Mucosa of descending colon (tissue), 3 donors: ENCODE results near the gene BRI3BP. TPM values are rescaled to one million over a fixed set of nuclear protein-coding genes. Genes with fewer than 3 reads are reported as not detected.

ENCODE experiments used
- ATAC-seq: fragments of 200-7000 bp; cut with Tn5 transposase; one replicate; pipeline ENCODE4 v1.9.1; 2020; ENCODE audit warnings: mild to moderate bottlenecking, moderate library complexity
- DNase-seq, 3 donors: peaks; one replicate each; pipeline ENCODE4 v3.0.0-alpha.2; 2020
- H3K36me3 ChIP-seq: fragments of 200-600 bp; one replicate; pipeline ENCODE4 v1.8.0; 2021; ENCODE audit warnings: low read depth, mild to moderate bottlenecking
- H3K4me1 ChIP-seq: fragments of 200-600 bp; one replicate; pipeline ENCODE4 v1.8.0; 2021; ENCODE audit warnings: low read depth, mild to moderate bottlenecking
- H3K4me3 ChIP-seq: fragments of 200-600 bp; one replicate; pipeline ENCODE4 v1.8.0; 2021; ENCODE audit warnings: mild to moderate bottlenecking
- H3K9me3 ChIP-seq: fragments of 200-600 bp; one replicate; pipeline ENCODE4 v1.8.0; 2021; ENCODE audit warnings: mild to moderate bottlenecking
- intact Hi-C, 2 donors: fragments of 100-400 bp; cut with DNase I in 1 of 2; cut with micrococcal nuclease in 1 of 2; formaldehyde crosslinking; loops; one replicate each; pipeline versions ENCODE4 v1.11.0 to v1.11.1; 2022; cut with DNase I, micrococcal nuclease
- total RNA-seq, 3 donors: library from RNA; stranded (reverse); fragmentation: NEBNext Ultra II Directional in 2 of 3; extraction: Animal tissue kit (Norgen Biotek cat#: 25700) in 2 of 3; gene quantifications; one replicate each; pipeline versions ENCODE4 v1.2.1 to v1.2.4, GENCODE V29; 2021 to 2023
- TF ChIP-seq, protein P1 (sequence below): fragments of 200-600 bp; IDR thresholded peaks from one replicate; pipeline ENCODE4 v1.8.0; 2022; ENCODE audit warnings: antibody characterized with exemption, mild to moderate bottlenecking
- donor health status: DM: no; HTN: no; CAD: no; lungs with moderate emphysema.
- donor health status: DM: no; HTN: no; CAD: no.
- donor health status: DM: no; HTN: yes; CAD: no.

Gene BRI3BP
- total RNA-seq, 3 donors from 2014 or later = 21.3 to 45.1 (median 44.4) TPM

DNA sequence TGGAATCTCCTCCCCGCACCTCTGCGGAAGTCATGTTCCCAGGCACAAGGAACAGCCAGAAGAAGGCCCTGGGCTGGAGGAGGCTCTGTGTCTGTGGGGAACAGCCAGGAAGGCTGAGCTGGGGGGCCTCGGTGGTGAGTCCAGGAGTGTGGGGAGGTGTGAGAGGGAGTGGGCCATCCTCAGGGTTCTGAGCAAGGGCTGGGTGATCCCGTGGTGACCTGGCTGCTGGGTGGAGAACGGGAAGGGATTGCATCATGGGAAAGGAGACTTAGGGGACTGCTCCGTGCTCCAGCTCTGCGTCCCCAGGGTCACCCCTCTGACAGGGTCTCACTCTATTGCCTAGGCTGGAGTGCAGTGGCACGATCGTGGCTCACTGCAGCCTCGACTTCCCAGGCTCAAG lies 85.6 kb downstream of the BRI3BP start:
- no peak for DNase-seq
- TF ChIP-seq, protein P1, sequence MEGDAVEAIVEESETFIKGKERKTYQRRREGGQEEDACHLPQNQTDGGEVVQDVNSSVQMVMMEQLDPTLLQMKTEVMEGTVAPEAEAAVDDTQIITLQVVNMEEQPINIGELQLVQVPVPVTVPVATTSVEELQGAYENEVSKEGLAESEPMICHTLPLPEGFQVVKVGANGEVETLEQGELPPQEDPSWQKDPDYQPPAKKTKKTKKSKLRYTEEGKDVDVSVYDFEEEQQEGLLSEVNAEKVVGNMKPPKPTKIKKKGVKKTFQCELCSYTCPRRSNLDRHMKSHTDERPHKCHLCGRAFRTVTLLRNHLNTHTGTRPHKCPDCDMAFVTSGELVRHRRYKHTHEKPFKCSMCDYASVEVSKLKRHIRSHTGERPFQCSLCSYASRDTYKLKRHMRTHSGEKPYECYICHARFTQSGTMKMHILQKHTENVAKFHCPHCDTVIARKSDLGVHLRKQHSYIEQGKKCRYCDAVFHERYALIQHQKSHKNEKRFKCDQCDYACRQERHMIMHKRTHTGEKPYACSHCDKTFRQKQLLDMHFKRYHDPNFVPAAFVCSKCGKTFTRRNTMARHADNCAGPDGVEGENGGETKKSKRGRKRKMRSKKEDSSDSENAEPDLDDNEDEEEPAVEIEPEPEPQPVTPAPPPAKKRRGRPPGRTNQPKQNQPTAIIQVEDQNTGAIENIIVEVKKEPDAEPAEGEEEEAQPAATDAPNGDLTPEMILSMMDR = no peak
- Histone ChIP-seq H3K9me3 (no peaks in the 10 kb centered on the region), H3K4me3 (no peak overlapping the region), H3K36me3 (no peaks in the 10 kb centered on the region), H3K4me1 (no peaks in the 10 kb centered on the region)
- intact Hi-C loops = no loop called here
- ATAC-seq = no peak

DNA sequence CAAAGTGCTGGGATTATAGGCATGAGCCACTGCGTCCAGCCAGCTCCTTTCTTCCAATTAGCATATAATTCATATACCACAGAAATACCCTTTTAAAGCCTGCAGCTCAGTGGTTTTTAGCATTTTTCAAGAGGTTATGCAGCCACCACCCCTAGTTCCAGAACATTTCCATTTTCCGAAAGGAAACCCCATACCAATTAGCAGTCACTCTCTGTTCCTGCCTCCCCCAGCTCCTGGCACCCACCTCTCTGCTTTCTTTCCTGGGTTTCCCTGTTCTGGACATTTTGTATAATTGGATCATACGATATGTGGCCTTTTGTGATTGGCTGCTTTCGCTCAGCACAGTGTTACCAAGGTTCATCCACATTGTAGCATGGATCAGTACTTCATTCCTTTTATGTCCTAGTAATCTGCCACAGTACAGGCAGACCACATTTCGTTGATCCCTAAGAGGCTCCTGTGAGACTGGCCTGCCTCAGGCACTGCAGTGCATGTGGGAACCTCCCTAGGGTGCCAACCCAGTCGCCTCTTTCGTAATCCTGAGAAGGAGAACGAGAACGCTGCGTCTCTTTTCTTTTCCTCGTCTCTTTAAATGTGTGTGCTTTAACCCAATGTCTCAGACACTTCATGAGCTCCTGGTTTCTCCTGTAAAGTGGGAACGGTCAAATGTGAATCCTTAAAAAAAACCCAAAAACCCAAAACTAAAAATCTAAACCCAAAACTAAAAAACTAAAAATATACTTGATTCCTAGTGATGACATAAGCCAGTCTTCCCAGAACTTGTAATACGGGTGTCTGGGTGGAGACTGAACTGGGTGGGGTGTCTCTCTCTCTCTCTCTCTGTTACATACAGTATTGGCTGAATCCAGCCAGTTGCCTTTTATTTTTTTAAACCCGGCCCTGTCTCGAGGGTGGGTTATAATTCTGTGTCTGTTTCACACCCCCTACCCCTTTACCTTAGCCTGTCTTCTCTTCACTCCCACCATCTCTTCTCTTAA lies 86.5 kb downstream of the BRI3BP start:
- no peaks in the 10 kb centered on the region for H3K9me3 ChIP-seq
- DNase-seq (no peak), ATAC-seq (no peak)
- H3K36me3 ChIP-seq = no peaks in the 10 kb centered on the region
- H3K4me3 ChIP-seq = no peak overlapping the region
- no peaks in the 10 kb centered on the region for H3K4me1 ChIP-seq
- intact Hi-C loops = no loop called here
- TF ChIP-seq, protein P1 = no peak

Other genes with a start within 250 kb of the BRI3BP start
- 10 to 100 TPM; 23.0 to 55.1 (median 31.2) TPM for gene SCARB1, start 129.8 kb upstream of the BRI3BP start, total RNA-seq
- gene UBC, start 79.0 kb upstream of the BRI3BP start, total RNA-seq = 1,000 to 10,000 TPM; 1,242 to 1,563 (median 1,498) TPM
- gene DHX37, start 4.5 kb upstream of the BRI3BP start, total RNA-seq = 10 to 100 TPM; 14.4 to 17.8 (median 14.8) TPM
- gene AACS, start 71.8 kb downstream of the BRI3BP start, total RNA-seq = 10 to 100 TPM; 29.0 to 58.4 (median 39.0) TPM
- gene TMEM132B, start 192.7 kb downstream of the BRI3BP start, total RNA-seq = 1 to 10 TPM in 1 of 3 donors, under 1 TPM in 2; 0.20 to 4.1 (median 0.41) TPM